Activated naive CD4-positive, alpha-beta T cell treated with anti-CD3 and anti-CD28 coated beads, Interleukin-2, amount 50 U/mL, for 72 hours (primary cell): ENCODE results near the gene MIS18BP1. TPM values are rescaled to one million over a fixed set of nuclear protein-coding genes. Genes with fewer than 3 reads are reported as not detected.
A peak's percentile ranks its signal among the peaks of the same experiment; 100 is the strongest.
"Not testable (repeated sequence)": the region's sequence is repeated elsewhere in the genome, so short reads cannot be mapped to it uniquely, and the experiment has no call there.

Source experiments
- ATAC-seq, 2 donors: fragments of 150-1000 bp; cut with Tn5 transposase; 2 replicates each; pipeline ENCODE4 v1.10.0; 2021; ENCODE audit warnings: mild to moderate bottlenecking in 2 of 2, moderate library complexity in 2 of 2
- DNase-seq, 2 donors: peaks; one replicate each; pipeline ENCODE4 v3.0.0; 2021 to 2022; ENCODE audit warnings: low spot score in 2 of 2
- H3K27ac Mint-ChIP-seq, 2 donors: one replicate each; pipeline ENCODE4 v1.8.0; 2022; ENCODE audit warnings: mild to moderate bottlenecking in 2 of 2, mixed read lengths in 2 of 2
- H3K36me3 Mint-ChIP-seq, 2 donors: one replicate each; pipeline ENCODE4 v1.8.0; 2022; ENCODE audit warnings: mixed read lengths in 2 of 2
- H3K9me3 Mint-ChIP-seq, 2 donors: one replicate each; pipeline ENCODE4 v1.8.0; 2022; ENCODE audit warnings: mixed read lengths in 2 of 2
- total RNA-seq, 2 donors: library from RNA; stranded (reverse); gene quantifications; one replicate each; pipeline ENCODE4 v1.2.3, GENCODE V29; 2022

The MIS18BP1 gene
- total RNA-seq, 2 donors from 2014 or later = 71.0 to 80.9 TPM

DNA sequence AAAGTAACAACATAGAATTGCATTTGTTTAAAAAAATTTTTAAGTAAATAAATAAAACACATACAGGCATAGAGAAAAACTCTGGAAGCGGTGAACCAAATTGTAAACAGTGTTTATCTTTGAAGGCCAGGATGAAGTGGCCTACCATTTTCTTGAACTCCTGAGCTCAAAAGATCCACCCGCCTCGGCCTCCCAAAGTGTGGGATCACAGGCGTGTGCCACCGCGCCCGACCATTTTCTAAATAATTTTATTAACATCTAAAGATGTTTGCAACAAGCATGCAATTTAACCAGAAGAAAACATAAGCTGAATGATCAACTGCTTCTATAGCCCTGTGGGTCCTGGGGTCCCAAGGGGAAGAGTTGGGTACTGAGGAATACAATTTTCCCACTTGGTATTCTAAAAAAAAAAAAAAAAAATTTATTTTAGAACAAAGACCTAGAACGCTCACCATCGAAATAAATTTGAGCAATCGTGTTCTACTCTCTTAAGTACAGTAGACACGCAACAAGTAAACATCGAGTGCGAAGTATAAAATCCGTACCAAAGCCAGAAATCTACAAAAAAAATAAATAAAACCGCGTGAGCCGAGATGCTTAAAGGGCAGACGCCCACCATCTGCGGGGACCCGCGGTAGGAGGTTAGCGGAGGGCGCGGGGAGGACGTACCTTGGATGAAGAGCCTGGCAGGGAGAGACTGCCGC is 484 bp downstream of the MIS18BP1 start:
- no peak for ATAC-seq
- H3K27ac Mint-ChIP-seq = peak overlapping the region; percentile 91 to 97
- H3K9me3 Mint-ChIP-seq = peaks cover 3 to 5% of the 10 kb centered on the region in 2 donors
- H3K36me3 Mint-ChIP-seq = peaks cover 9% of the 10 kb centered on the region in 2 donors
- peak in 1 of 2 donors; percentile 14 for DNase-seq

DNA sequence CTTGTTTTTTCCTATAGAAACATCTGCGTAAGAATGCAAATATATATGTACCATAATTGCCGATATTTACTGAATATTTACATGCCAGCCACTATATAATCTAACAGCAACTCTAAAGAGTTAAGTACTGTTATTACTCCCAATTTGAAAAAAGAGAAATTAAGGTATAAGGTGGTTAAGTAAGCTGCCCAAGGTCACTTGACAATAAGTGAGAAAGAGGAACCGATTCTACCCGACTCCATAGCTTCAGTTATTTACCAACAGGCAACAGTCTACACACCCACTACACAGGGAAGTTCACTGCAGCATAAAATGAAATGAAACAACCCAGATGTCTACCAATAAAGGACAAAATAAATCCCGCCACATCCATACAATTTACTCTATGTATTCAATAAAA is 1.1 kb downstream of the MIS18BP1 start:
- peaks cover 9% of the 10 kb centered on the region in 2 donors for H3K36me3 Mint-ChIP-seq
- H3K9me3 Mint-ChIP-seq = peaks cover 0 to 5% of the 10 kb centered on the region in 2 donors
- DNase-seq = no peak
- no peak for ATAC-seq
- H3K27ac Mint-ChIP-seq = peak overlapping the region; percentile 91 to 97

DNA sequence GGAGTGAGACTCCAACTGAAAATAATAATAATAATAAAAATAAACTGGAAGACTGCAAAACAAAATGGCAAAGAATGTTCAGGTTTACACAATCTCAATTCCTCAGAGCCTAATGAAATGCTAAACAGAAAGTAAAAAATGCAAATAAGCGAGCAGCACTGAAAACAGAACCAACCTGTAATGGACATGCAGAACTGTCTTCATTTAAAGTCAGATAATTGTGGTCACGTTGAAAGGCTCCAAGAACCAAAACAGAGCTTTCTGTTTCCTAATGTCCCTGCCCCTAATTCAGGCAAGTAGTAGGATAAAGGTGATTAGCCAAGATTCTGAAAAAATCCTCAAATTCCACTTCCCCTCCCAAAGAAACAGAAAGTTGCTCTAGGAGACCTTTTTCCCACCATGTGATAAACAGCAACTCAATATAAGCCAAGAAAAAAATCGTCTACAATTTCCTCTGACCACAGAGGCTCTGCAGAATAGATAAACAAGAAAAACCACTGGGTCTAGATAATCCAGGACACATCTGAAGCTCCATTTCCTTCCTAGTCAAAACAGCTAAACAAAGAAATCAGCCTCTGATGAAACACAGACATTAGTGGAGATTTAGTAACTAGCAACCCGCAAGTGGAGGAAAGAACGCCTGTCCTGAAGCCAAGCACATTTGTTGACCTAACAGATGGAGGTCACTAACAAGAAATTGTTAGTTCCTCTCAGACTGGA is 3.0 kb downstream of the MIS18BP1 start:
- peaks cover 9% of the 10 kb centered on the region in 2 donors for H3K36me3 Mint-ChIP-seq
- ATAC-seq = no peak
- H3K27ac Mint-ChIP-seq = no peak overlapping the region
- DNase-seq = no peak
- peaks cover 0 to 4% of the 10 kb centered on the region in 2 donors for H3K9me3 Mint-ChIP-seq

DNA sequence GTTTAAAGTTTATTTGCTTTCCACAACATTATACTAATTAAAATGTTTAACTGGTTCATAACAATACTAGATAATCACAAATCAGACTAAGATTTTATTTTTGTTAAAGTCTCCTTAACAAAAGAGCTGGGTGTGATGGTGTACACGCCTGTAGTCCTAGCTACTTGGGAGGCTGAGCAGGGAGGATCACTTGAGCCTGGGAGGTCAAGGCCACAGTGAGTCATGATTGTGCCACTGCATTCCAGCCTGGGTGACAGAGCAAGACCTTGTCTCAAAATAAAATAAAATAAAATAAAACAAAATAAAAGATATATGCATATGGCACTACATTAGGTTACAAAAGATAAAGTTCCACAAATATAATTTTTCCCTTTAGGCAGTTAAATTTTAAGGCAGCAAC is 5.6 kb downstream of the MIS18BP1 start:
- no peak for DNase-seq

DNA sequence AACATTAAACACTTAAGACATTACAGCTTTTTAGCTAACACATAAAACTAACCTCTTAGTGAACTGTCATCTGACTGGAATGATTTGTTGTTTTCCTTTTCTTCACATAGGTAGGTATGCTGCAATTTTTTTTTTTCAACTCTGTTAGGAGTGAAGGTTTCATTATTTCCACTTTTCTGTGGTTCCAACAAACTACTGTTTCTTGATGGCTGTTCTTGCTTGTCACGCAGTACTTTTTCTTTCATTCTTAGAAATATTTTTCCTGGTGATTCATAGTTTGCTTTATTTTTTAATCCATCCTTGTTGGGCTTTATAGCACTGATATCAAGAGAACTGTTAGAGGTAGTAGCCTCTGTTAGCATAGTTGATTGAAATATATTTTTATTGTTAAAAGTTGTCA is 6.3 kb downstream of the MIS18BP1 start:
- ATAC-seq (peak; percentile 74 to 95), DNase-seq (no peak)
- H3K27ac Mint-ChIP-seq = no peak overlapping the region
- peaks cover 5 to 12% of the 10 kb centered on the region in 2 donors for H3K36me3 Mint-ChIP-seq
- H3K9me3 Mint-ChIP-seq = no peaks in the 10 kb centered on the region

More for the DNA sequence above, 5.6 kb downstream of the MIS18BP1 start:
- Mint-ChIP-seq H3K36me3 (peaks cover 9% of the 10 kb centered on the region in 2 donors), H3K27ac (no peak overlapping the region), H3K9me3 (no peaks in the 10 kb centered on the region)
- no peak for ATAC-seq

GRCh38 chr14:45246151-45246550 is 6.9 kb downstream of the MIS18BP1 start:
- DNase-seq = no peak
- Mint-ChIP-seq H3K9me3 (no peaks in the 10 kb centered on the region), H3K27ac (no peak overlapping the region), H3K36me3 (peaks cover 0 to 11% of the 10 kb centered on the region in 2 donors)
- no peak for ATAC-seq

- H3K9me3 Mint-ChIP-seq = no peaks in the 10 kb centered on the region
- ATAC-seq = no peak
- H3K36me3 Mint-ChIP-seq = peaks cover 11 to 29% of the 10 kb centered on the region in 2 donors
- no peak overlapping the region for H3K27ac Mint-ChIP-seq
- no peak for DNase-seq
Observed at GRCh38 chr14:45242706-45243105, 10.3 kb downstream of the MIS18BP1 start.

- no peak for ATAC-seq
- H3K36me3 Mint-ChIP-seq = peaks cover 17 to 37% of the 10 kb centered on the region in 2 donors
Observed at GRCh38 chr14:45238988-45239387, 14.0 kb downstream of the MIS18BP1 start.

DNA sequence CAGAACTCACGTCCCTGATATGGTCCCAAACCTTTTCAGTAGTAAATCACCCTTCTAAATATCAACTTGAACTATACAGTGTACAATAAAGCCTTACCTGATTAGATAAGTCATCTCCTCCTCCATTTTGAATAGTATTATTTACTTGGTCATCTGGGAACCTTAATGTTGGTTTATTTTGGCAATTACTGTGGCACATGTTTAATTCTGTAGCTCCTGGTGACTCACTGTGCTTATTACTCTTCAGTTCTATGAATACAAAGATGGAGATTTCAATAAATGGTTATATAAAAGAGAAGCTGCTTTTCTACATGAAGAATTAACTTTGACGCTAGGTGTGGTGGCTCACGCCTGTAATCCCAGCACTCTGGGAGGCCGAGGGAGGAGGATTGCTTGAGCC is 25.4 kb downstream of the MIS18BP1 start:
- no peak for DNase-seq
- Mint-ChIP-seq H3K36me3 (peaks cover 39 to 51% of the 10 kb centered on the region in 2 donors), H3K27ac (no peak overlapping the region), H3K9me3 (no peaks in the 10 kb centered on the region)
- ATAC-seq = no peak

More at GRCh38 chr14:45238988-45239387, 14.0 kb downstream of the MIS18BP1 start:
- no peaks in the 10 kb centered on the region for H3K9me3 Mint-ChIP-seq
- no peak overlapping the region for H3K27ac Mint-ChIP-seq
- no peak for DNase-seq

DNA sequence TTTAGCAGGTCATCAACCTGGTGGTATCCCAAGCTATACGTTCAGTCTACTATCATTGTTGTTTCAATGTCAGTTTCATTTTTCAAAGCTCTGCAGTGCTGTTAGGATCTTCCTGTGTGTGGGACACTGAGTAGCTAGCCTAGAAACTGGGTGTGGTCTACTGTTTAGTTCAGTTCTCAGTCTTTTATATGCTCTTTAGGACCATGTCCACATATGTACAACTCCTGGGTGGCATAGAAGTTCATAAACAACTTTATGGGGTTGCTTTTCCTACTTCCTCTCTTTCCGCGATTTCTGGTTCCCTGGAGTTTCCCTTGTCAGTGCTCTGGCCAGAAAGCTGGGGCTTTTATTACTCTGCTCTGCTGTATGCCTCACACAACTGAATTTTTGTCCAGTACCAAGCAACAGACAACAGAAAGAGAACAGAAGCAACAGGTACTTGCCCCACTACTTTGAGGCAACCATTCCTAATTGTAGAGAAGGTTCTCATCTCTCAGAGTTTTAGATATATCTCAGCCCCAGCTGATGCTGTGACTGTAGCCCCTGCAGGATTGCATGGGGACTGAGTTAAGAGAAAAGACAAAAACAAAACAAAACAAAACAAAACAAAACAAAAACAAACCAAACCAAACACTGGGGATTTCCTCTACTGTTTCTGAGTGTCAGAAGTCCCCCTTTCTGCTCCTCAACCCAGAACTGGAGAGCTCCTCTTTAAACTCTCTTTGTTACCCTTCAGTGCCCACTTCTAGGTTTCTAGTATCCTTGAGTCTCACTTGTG is 30.3 kb downstream of the MIS18BP1 start:
- no peak overlapping the region for H3K27ac Mint-ChIP-seq
- no peak for DNase-seq
- no peak for ATAC-seq
- H3K9me3 Mint-ChIP-seq = no peaks in the 10 kb centered on the region
- peaks cover 23 to 35% of the 10 kb centered on the region in 2 donors for H3K36me3 Mint-ChIP-seq

- peak overlapping the region in 1 of 2 donors; percentile 65 for H3K27ac Mint-ChIP-seq
Observed at GRCh38 chr14:45214341-45214740, 38.7 kb downstream of the MIS18BP1 start.

DNA sequence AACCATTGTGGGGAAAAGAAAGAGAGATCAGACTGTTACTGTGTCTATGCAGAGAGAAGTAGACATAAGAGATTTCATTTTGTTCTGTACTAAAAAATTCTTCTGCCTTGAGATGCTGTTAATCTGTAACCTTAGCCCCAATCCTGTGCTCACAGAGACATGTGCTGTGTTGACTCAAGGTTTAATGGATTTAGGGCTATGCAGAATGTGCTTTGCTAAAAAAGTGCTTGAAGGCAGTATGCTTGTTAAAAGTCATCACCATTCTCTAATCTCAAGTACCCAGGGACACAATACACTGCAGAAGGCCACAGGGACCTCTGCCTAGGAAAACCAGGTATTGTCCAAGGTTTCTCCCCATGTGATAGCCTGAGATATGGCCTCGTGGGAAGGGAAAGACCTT is 39.3 kb downstream of the MIS18BP1 start:
- not testable (repeated sequence) for H3K27ac Mint-ChIP-seq, ATAC-seq, DNase-seq, H3K9me3 Mint-ChIP-seq
- H3K36me3 Mint-ChIP-seq = peaks cover 9 to 12% of the 10 kb centered on the region in 2 donors

More at GRCh38 chr14:45214341-45214740, 38.7 kb downstream of the MIS18BP1 start:
- H3K9me3 Mint-ChIP-seq, ATAC-seq, DNase-seq: not testable (repeated sequence)
- peaks cover 9 to 12% of the 10 kb centered on the region in 2 donors for H3K36me3 Mint-ChIP-seq

GRCh38 chr14:45212231-45212630 is 40.8 kb downstream of the MIS18BP1 start:
- no peak for DNase-seq
- H3K36me3 Mint-ChIP-seq = peaks cover 12 to 15% of the 10 kb centered on the region in 2 donors
- H3K9me3 Mint-ChIP-seq = no peaks in the 10 kb centered on the region
- ATAC-seq = no peak
- no peak overlapping the region for H3K27ac Mint-ChIP-seq

- Mint-ChIP-seq H3K36me3 (peaks cover 18 to 22% of the 10 kb centered on the region in 2 donors), H3K9me3 (no peaks in the 10 kb centered on the region), H3K27ac (peak overlapping the region in 1 of 2 donors; percentile 3)
- ATAC-seq = no peak
- DNase-seq = no peak
Observed at GRCh38 chr14:45211295-45211694, 41.7 kb downstream of the MIS18BP1 start.

DNA sequence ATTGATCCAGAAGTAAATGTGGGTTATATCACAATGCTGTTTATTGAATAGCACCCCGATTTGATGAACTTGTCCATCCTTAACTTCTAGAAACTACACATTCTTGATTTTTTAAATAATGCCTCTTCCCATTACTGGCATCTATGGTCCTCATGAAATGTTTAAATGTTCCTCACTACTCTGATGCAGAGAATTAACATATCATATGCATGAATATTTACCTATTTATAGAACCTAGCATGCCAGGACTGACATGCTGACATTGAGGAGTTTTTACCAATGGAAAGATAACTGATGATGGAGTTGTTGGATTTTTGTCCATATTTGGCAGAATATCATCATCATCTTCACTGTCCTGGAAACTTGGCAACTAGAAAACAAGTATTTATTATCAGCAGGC is 42.8 kb downstream of the MIS18BP1 start:
- H3K27ac Mint-ChIP-seq = no peak overlapping the region
- no peaks in the 10 kb centered on the region for H3K9me3 Mint-ChIP-seq
- ATAC-seq = no peak
- H3K36me3 Mint-ChIP-seq = peaks cover 18 to 22% of the 10 kb centered on the region in 2 donors
- no peak for DNase-seq

GRCh38 chr14:45204241-45204640 is 48.8 kb downstream of the MIS18BP1 start:
- ATAC-seq = no peak
- Mint-ChIP-seq H3K36me3 (peaks cover 6 to 13% of the 10 kb centered on the region in 2 donors), H3K27ac (no peak overlapping the region), H3K9me3 (no peaks in the 10 kb centered on the region)
- no peak for DNase-seq

DNA sequence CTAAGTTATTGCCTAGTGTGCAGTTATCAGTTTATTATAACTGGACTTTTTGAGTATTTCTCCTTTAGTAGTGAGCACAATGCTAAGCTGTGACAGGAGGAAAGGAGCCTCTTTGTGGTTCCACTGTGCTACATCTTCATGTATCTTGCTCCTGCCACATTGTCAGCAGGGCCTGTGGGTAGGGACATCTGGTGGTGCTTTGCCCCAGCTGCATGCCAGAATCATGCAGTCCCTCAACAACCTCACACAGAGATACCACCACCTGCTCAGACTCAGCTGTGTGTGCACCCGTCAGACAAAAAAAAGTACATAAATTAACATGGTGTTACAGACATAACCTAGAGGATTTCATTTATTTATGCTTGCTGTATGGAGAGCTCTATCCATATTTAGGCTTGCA is 51.1 kb downstream of the MIS18BP1 start:
- DNase-seq (no peak), ATAC-seq (peak; percentile 31 to 70)
- Mint-ChIP-seq H3K27ac (no peak overlapping the region), H3K36me3 (peaks cover 5 to 8% of the 10 kb centered on the region in 2 donors), H3K9me3 (no peaks in the 10 kb centered on the region)
